Astrocyte (in vitro differentiated cells and primary cell): ENCODE measurements around the gene FERMT3. TPM values are rescaled to one million over a fixed set of nuclear protein-coding genes. Genes with fewer than 3 reads are reported as not detected.

Source experiments
- DNase-seq: peaks from one replicate; pipeline ENCODE4 v3.0.0-alpha.2; 2010; ENCODE audit warnings: low read depth
- FAIRE-seq: peaks from 2 replicates; lab custom pipeline; 2011; peaks lifted over from hg19 to GRCh38; lab: Jason Lieb, UNC
- H2AFZ ChIP-seq: 2 replicates; pipeline ENCODE4 v1.6.0; 2012; ENCODE audit warnings: low read depth, low read length, inconsistent platforms
- H3K27ac ChIP-seq: 2 replicates; pipeline ENCODE4 v1.5.1; 2011; ENCODE audit warnings: low read depth, low read length, inconsistent platforms
- H3K27me3 ChIP-seq: 2 replicates; pipeline ENCODE4 v1.6.0; 2011; ENCODE audit warnings: low read length, inconsistent platforms; ENCODE audit not compliant: insufficient read depth
- H3K36me3 ChIP-seq: 2 replicates; pipeline ENCODE4 v1.5.1; 2011; ENCODE audit warnings: low read length, inconsistent platforms; ENCODE audit not compliant: insufficient read depth
- H3K4me1 ChIP-seq: 2 replicates; pipeline ENCODE4 v1.5.1; 2011; ENCODE audit warnings: low read length, inconsistent platforms; ENCODE audit not compliant: insufficient read depth
- H3K4me2 ChIP-seq: 2 replicates; pipeline ENCODE4 v1.6.0; 2012; ENCODE audit warnings: low read length, inconsistent platforms
- H3K4me3 ChIP-seq: 2 replicates; pipeline ENCODE4 v1.5.1; 2011; ENCODE audit warnings: low read depth, mild to moderate bottlenecking, low read length, inconsistent platforms; ENCODE audit not compliant: insufficient read depth
- H3K79me2 ChIP-seq: 2 replicates; pipeline ENCODE4 v1.6.0; 2012; ENCODE audit warnings: mild to moderate bottlenecking, low read length, inconsistent platforms; ENCODE audit not compliant: insufficient read depth
- H3K9ac ChIP-seq: 2 replicates; pipeline ENCODE4 v1.6.0; 2012; ENCODE audit warnings: mild to moderate bottlenecking, low read length, inconsistent platforms
- H3K9me3 ChIP-seq: 2 replicates; pipeline ENCODE4 v1.5.1; 2012; ENCODE audit warnings: low read depth, mild to moderate bottlenecking, low read length, inconsistent platforms; ENCODE audit not compliant: insufficient read depth
- H4K20me1 ChIP-seq: 2 replicates; pipeline ENCODE4 v1.6.0; 2012; ENCODE audit warnings: low read length, inconsistent platforms; ENCODE audit not compliant: insufficient read depth
- H3K27ac Mint-ChIP-seq: one replicate; pipeline ENCODE4 v1.8.0; 2021; ENCODE audit warnings: mild to moderate bottlenecking, mixed read lengths; ENCODE audit not compliant: unreplicated experiment
- H3K27me3 Mint-ChIP-seq: one replicate; pipeline ENCODE4 v1.8.0; 2021; ENCODE audit warnings: low read depth, mixed read lengths; ENCODE audit not compliant: unreplicated experiment
- H3K36me3 Mint-ChIP-seq: one replicate; pipeline ENCODE4 v1.8.0; 2021; ENCODE audit warnings: low read depth, mixed read lengths; ENCODE audit not compliant: unreplicated experiment
- H3K4me1 Mint-ChIP-seq: one replicate; pipeline ENCODE4 v1.8.0; 2021; ENCODE audit warnings: low read depth, mixed read lengths; ENCODE audit not compliant: unreplicated experiment
- H3K4me3 Mint-ChIP-seq: one replicate; pipeline ENCODE4 v1.8.0; 2021; ENCODE audit warnings: mild to moderate bottlenecking, moderate library complexity, mixed read lengths; ENCODE audit not compliant: unreplicated experiment
- H3K9me3 Mint-ChIP-seq: one replicate; pipeline ENCODE4 v1.8.0; 2021; ENCODE audit warnings: mild to moderate bottlenecking, mixed read lengths; ENCODE audit not compliant: unreplicated experiment
- EZH2 ChIP-seq: IDR thresholded peaks from 2 replicates; pipeline ENCODE4 v1.6.1; 2012; ENCODE audit warnings: mild to moderate bottlenecking, low read length, inconsistent platforms; ENCODE audit not compliant: insufficient read depth
- total RNA-seq: library from RNA; stranded (reverse); gene quantifications from 2 replicates; pipeline ENCODE4 v1.2.1, GENCODE V29; 2021
- TF ChIP-seq, protein P1 (sequence below): IDR thresholded peaks from 2 replicates; pipeline ENCODE4 v1.5.1; 2011; ENCODE audit warnings: low read depth, mild to moderate bottlenecking, inconsistent platforms, low read length, moderate library complexity; ENCODE audit not compliant: insufficient read depth

The FERMT3 gene
- total RNA-seq, 1 donor from 2014 or later: 1.3 TPM

DNA sequence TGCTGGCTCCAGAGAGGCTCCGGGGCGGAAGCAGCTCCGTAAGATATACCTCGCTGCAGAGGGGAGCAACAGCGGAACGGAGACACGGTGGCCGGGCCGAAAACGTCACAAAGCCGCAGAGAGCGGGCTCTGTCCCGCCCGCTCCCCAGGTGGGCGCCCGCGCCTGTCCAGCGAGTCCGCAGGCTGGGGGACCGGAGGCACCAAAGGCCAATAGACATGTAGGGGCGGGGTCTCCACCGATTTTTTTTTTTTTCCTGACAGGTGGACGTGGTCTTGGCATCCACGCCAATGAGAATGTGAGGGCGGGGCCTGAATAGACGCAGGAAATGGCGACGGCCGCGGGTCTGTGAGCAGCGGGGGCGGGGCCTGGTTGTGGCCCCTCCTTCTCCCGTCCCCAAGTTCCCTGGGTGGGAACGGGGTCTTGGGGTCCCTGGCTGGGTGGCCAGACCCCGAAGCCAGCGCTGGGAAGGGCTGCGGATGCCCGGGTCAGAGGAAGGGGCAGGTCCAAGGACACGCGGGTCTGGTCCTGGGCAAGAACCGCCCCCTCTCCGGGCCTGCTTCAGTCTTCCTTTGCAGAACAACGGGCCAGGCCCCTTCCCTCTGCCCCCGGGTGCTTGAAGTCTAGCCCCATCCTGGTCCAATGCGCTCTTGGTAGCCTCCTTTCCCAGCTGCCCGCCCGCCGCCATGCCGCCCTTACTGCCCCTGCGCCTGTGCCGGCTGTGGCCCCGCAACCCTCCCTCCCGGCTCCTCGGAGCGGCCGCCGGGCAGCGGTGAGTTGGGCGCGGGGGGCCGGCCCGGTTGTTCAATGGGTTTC, 23.9 kb downstream of the FERMT3 start, which contains the start of gene DNAJC4:
TSS of gene DNAJC4 (plus strand) at position 378 of the 814 bp plus-strand sequence. CDS start at position 685, 307 bp downstream.
- H3K36me3 ChIP-seq: no peaks in the 10 kb centered on the region
- H3K27ac ChIP-seq: peak within 1 kb of the TSS; percentile 56
- H3K27me3 Mint-ChIP-seq: no peaks in the 10 kb centered on the region
- H3K4me1 Mint-ChIP-seq: peaks cover 10% of the 10 kb centered on the region
- peak within 1 kb of the TSS; percentile 53 for H3K27ac Mint-ChIP-seq
- no peaks in the 10 kb centered on the region for H3K36me3 Mint-ChIP-seq
- peak within 1 kb of the TSS; percentile 85 for H3K9ac ChIP-seq
- peak within 1 kb of the TSS; percentile 84 for H2AFZ ChIP-seq
- H3K4me3 Mint-ChIP-seq: peak within 1 kb of the TSS; percentile 85
- FAIRE-seq (no peak), DNase-seq (peak; percentile 76)
- H3K27me3 ChIP-seq: no peaks in the 10 kb centered on the region
- H3K4me1 ChIP-seq: peaks cover 32% of the 10 kb centered on the region
- peak within 1 kb of the TSS; percentile 100 for H3K4me2 ChIP-seq
- TF ChIP-seq, protein P1, sequence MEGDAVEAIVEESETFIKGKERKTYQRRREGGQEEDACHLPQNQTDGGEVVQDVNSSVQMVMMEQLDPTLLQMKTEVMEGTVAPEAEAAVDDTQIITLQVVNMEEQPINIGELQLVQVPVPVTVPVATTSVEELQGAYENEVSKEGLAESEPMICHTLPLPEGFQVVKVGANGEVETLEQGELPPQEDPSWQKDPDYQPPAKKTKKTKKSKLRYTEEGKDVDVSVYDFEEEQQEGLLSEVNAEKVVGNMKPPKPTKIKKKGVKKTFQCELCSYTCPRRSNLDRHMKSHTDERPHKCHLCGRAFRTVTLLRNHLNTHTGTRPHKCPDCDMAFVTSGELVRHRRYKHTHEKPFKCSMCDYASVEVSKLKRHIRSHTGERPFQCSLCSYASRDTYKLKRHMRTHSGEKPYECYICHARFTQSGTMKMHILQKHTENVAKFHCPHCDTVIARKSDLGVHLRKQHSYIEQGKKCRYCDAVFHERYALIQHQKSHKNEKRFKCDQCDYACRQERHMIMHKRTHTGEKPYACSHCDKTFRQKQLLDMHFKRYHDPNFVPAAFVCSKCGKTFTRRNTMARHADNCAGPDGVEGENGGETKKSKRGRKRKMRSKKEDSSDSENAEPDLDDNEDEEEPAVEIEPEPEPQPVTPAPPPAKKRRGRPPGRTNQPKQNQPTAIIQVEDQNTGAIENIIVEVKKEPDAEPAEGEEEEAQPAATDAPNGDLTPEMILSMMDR: no peak
- no peak for TF ChIP-seq EZH2
- peak within 1 kb of the TSS; percentile 74 for H3K4me3 ChIP-seq
- H4K20me1 ChIP-seq: peaks cover 6% of the 10 kb centered on the region
- peaks cover 31% of the 10 kb centered on the region for H3K79me2 ChIP-seq
- no peaks in the 10 kb centered on the region for H3K9me3 Mint-ChIP-seq
- H3K9me3 ChIP-seq: no peaks in the 10 kb centered on the region

DNA sequence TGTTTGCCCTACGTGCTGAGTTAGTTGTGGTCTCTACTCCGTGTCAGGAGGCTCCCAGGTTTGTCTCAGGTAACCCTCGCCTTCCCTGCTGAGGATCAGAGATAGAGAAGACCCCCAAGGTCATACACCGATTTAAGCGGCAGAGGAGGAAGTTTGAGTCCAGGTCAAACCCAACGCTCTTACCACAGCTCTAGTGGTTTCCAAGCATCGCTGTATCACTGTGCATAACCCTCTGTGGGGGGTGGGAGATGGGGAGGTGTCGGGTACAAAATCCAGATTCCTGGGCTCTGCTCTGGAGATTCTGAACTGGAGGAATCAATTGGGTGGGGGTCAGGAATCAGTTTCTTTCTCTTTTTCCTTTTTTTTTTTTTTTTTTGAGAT, 24.5 kb downstream of the FERMT3 start:
- Histone ChIP-seq H3K27me3 (no peaks in the 10 kb centered on the region), H3K4me3 (peak overlapping the region; percentile 74), H3K36me3 (no peaks in the 10 kb centered on the region), H3K4me2 (peak overlapping the region; percentile 100), H3K9ac (peak overlapping the region; percentile 85), H3K9me3 (no peaks in the 10 kb centered on the region), H3K4me1 (peaks cover 33% of the 10 kb centered on the region), H3K27ac (no peak overlapping the region), H2AFZ (peak overlapping the region; percentile 84), H4K20me1 (peaks cover 12% of the 10 kb centered on the region), H3K79me2 (peaks cover 27% of the 10 kb centered on the region)
- no peaks in the 10 kb centered on the region for H3K36me3 Mint-ChIP-seq
- peaks cover 10% of the 10 kb centered on the region for H3K4me1 Mint-ChIP-seq
- peak overlapping the region; percentile 85 for H3K4me3 Mint-ChIP-seq
- H3K27ac Mint-ChIP-seq: peak overlapping the region; percentile 34
- no peaks in the 10 kb centered on the region for H3K9me3 Mint-ChIP-seq
- no peaks in the 10 kb centered on the region for H3K27me3 Mint-ChIP-seq
- DNase-seq: no peak
- TF ChIP-seq, protein P1: no peak
- no peak for TF ChIP-seq EZH2
- no peak for FAIRE-seq

DNA sequence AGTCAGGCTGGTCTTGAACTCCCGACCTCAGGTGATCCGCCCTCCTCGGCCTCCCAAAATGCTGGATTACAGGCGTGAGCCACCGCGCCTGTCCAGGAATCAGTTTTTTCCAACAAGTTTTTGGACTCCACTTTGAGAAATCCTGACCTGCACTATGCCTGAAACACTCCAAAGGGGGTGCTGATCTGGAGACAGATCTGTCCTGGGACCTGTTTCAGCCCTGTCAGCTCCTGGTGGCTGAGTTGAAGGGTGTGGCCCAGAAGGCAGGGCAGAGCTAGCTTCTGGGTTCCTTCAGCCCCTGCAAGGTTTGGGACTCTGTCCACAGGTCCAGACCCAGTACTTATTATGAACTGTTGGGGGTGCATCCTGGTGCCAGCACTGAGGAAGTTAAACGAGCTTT, 25.0 kb downstream of the FERMT3 start:
- Mint-ChIP-seq H3K4me3 (peak overlapping the region; percentile 85), H3K9me3 (no peaks in the 10 kb centered on the region), H3K27ac (no peak overlapping the region), H3K27me3 (no peaks in the 10 kb centered on the region), H3K36me3 (no peaks in the 10 kb centered on the region), H3K4me1 (peaks cover 10% of the 10 kb centered on the region)
- no peaks in the 10 kb centered on the region for H3K36me3 ChIP-seq
- DNase-seq (no peak), FAIRE-seq (no peak)
- TF ChIP-seq, protein P1: no peak
- TF ChIP-seq EZH2: no peak
- no peak overlapping the region for H3K9ac ChIP-seq
- peaks cover 31% of the 10 kb centered on the region for H3K4me1 ChIP-seq
- peaks cover 24% of the 10 kb centered on the region for H3K79me2 ChIP-seq
- H3K9me3 ChIP-seq: no peaks in the 10 kb centered on the region
- H3K27me3 ChIP-seq: no peaks in the 10 kb centered on the region
- H3K4me3 ChIP-seq: no peak overlapping the region
- no peak overlapping the region for H3K27ac ChIP-seq
- H4K20me1 ChIP-seq: peaks cover 14% of the 10 kb centered on the region
- H2AFZ ChIP-seq: no peak overlapping the region
- peak overlapping the region; percentile 100 for H3K4me2 ChIP-seq
